GM20000 (cell line): ENCODE measurements around the gene TOB1.
"Not testable (repeated sequence)": the region's sequence is repeated elsewhere in the genome, so short reads cannot be mapped to it uniquely, and the experiment has no call there.

Source experiments
- DNase-seq: peaks from one replicate; pipeline ENCODE4 v3.0.0; 2012; ENCODE audit warnings: low spot score
- TF ChIP-seq, protein P1 (sequence below): IDR thresholded peaks from 2 replicates; pipeline ENCODE4 v1.5.1; 2012; ENCODE audit warnings: mild to moderate bottlenecking, control low read depth; ENCODE audit errors: extremely low read depth, missing control alignments

Gene TOB1

DNA sequence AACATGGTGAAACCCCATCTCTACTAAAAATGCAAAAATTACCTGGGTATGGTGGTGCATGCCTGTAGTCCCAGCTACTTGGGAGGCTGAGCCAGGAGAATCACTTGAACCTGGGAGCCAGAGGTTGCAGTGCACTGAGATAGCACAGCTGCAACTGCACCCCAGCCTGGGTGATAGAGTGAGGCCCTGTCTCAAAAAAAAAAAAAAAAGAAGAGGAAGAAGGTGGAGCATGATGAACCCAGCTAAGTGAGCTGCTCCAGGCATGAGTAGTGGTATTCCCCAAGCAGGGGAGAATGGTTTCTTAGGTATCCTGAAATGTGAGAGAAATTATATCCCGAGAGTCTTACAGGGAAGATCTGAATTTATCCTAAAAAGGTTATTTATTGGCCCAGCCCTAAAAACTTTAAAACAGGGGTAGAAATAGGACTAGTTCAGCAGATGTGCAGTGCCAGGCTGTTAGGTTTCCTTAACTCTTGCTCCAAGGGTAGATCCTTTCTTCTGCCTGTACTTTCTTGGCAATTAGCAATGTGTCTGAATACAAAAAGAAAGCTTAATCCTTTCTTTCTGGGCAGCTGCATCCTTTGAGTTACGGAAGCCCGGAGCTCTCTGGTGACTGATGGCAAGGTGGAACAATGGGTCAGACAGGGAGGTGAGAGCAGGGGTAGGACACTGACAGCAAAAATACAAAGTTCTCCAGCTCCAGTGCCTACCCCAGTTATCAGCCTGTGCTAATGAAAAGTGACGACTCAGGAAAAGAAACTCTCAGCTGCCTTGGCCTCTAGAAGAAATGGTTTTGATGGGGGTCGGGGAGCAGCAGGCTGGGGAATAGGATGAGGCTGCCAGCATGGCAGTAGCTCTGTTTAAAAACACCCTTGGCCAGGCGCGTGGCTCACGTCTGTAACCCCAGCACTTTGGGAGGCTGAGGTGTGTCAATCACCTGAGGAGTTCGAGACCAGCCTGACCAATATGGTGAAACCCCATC, 36.5 kb upstream of the TOB1 start:
- TF ChIP-seq, protein P1, sequence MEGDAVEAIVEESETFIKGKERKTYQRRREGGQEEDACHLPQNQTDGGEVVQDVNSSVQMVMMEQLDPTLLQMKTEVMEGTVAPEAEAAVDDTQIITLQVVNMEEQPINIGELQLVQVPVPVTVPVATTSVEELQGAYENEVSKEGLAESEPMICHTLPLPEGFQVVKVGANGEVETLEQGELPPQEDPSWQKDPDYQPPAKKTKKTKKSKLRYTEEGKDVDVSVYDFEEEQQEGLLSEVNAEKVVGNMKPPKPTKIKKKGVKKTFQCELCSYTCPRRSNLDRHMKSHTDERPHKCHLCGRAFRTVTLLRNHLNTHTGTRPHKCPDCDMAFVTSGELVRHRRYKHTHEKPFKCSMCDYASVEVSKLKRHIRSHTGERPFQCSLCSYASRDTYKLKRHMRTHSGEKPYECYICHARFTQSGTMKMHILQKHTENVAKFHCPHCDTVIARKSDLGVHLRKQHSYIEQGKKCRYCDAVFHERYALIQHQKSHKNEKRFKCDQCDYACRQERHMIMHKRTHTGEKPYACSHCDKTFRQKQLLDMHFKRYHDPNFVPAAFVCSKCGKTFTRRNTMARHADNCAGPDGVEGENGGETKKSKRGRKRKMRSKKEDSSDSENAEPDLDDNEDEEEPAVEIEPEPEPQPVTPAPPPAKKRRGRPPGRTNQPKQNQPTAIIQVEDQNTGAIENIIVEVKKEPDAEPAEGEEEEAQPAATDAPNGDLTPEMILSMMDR: no peak
- DNase-seq: no peak

DNA sequence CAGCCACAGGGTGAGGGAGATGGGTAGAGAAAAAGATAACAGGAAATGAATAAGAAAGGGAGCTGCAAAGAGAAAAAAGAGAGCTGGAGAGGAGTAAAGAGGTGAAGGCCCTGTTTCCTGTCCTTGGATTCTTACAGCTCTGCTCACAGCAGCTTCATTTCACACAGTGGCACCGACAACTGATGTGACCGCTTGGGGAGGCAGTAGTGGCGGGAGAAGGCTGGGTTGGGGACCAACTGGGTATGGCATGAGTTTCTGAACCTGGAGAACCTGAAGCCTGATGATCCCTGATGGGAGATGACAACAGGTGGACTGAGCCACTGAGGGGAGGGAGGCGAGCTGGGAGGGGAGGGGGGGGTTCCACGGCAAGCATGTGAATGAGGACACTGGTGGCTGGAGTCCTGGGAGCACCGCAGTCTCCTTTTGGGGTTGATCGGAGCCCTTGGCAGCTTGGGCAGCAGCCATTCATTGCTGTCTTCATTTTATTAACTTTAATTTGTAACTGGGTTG, 34.3 kb upstream of the TOB1 start:
- no peak for DNase-seq
- TF ChIP-seq, protein P1: no peak

DNA sequence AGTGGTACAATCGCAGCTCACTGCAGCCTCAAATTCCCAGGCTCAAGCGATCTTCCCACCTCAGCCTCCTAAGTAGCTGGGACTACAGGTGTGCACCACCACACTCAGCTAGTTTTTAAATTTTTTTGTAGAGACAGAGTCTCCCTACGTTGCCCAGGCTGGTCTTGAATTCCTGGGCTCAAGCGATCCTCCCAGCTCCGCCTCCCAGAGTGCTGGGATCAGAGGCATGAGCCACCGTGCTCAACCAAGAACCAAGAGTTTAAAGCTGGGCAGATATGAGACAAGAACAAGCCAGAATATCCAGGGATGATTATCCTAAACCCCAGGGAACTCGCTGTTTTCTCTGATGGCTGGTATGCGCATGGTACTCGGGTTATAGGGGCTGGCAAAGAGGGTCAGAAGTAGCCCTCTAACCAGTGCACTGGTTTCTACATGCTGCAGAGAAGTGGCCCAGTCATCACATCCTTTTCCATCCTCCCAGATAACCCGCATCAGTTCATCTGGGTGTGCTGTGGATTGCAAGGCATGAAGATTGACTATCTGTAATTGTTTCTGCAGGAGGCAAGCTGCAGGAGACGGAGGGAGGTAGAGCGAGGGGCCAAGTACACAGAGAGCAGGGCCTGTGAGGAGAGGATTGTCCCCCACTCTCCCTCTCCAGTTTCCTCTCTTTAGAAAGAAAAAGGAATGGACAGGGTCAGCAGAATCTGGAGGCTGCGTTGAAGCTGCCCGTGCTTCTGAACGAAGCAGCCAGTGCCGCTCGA, 33.6 kb upstream of the TOB1 start:
- no peak for DNase-seq
- TF ChIP-seq, protein P1: no peak

DNA sequence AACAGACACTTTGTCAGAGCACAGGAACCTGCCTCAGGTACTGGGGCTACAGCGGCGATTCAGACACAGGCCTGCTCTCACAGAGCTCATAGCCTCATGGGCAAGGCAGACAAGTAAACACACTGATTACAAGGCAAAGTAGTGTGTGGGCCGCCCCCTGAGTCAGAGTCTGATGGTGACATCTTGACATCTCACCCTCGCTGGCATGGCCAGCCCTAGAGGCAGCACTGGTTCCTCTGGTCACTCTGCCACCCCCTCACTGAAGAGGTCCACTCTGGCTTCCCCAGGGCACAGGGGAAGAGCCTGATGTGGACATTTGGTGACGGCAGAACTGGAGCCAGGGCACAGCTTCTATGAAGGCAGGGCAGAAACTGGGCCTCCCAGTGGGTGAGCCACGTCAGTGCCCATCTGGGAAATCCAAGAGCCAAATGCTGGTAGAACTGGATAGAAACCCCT, 32.9 kb upstream of the TOB1 start:
- TF ChIP-seq, protein P1: no peak
- no peak for DNase-seq

DNA sequence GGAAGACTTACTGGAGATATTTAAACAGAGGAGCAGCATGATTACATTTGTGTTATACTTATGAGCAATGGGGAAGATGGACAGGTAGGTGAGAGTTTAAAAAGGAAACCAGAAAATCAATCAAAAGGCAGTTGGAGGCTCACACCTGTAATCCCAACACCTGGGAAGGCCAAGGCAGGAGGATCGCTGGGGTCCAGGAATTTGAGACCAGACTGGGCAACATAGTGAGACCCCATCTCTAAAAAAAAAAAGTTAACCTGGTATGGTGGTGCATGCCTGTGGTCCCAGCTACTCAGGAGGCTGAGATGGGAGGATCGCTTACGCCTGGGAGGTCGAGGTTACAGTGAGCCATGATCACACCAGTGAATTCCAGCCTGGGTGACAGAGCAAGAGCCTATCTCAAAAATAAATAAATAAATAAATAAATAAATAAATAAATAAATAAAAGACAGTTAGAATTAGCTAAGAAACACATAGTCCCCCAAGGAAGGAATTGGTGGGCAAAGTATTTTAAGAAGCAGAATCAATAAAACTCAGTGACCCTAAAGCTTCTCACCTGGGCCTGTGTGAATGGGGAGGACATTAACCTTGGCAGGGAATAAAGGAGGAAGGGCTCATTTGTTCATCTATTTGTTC, 32.3 kb upstream of the TOB1 start:
- TF ChIP-seq, protein P1: no peak
- no peak for DNase-seq

DNA sequence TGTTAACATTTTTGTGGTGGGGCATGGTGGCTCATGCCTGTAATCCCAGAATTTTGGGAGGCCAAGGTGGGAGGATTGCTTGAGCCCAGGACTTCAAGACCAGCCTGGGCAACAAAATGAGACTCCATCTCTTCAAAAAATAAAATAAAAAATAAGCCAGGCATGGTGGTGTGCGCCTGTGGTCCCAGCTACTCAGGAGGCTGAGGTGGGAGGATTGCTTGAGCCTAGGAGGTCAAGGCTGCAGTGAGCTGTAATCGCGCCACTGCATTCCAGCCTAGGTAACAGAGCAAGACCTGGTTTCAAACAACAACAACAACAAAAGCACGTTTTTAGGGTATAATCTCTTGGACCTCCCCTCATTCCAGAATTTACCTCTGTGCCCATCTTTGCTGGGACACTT, 28.4 kb upstream of the TOB1 start:
- DNase-seq: not testable (repeated sequence)

DNA sequence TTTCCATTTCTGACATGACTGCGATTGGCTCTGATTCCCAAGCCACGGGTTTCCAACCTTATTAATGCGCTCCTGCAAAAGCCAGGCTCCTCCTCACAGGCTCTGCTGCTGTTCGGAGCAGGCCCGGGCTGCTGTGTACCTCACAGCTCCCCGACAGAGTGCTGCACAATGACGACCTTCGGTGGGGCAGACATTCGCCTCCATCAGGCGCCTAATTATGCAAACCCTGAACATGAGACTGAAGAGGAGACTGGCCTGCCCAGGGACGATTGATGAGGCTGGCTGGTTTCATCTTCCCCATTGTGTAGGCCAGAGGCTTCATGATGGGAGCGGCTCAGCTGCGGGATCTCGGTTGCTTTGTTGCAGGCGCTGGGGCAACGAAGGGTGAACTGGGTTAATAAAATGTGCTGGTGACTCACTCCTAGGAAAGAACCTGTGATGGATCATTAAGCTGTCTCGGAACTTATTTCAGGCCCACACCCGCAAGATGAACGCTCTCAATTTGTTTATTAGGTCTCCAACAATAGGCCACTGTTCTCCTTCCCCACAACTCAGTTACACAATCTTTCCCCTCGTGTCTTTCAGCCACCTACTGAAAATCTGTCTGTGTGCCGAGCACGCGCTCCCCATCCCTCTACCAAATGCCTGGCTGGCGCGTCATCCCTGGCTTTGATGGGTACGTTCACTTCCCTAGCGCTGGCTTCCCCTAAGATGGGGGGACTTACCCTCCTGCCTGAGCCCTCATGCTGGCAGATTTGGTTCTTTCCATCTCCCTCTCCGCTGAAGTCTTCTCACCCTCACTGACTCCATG, 27.2 kb upstream of the TOB1 start:
- TF ChIP-seq, protein P1: no peak
- no peak for DNase-seq
